Measurements from ENCODE around the gene CMTM1. TPM values are rescaled to one million over a fixed set of nuclear protein-coding genes. Genes with fewer than 3 reads are reported as not detected.

Gene CMTM1
- total RNA-seq, 4 donors from 2014 or later, result 2.0 to 5.1 (median 2.1) TPM; not detected in 1

DNA sequence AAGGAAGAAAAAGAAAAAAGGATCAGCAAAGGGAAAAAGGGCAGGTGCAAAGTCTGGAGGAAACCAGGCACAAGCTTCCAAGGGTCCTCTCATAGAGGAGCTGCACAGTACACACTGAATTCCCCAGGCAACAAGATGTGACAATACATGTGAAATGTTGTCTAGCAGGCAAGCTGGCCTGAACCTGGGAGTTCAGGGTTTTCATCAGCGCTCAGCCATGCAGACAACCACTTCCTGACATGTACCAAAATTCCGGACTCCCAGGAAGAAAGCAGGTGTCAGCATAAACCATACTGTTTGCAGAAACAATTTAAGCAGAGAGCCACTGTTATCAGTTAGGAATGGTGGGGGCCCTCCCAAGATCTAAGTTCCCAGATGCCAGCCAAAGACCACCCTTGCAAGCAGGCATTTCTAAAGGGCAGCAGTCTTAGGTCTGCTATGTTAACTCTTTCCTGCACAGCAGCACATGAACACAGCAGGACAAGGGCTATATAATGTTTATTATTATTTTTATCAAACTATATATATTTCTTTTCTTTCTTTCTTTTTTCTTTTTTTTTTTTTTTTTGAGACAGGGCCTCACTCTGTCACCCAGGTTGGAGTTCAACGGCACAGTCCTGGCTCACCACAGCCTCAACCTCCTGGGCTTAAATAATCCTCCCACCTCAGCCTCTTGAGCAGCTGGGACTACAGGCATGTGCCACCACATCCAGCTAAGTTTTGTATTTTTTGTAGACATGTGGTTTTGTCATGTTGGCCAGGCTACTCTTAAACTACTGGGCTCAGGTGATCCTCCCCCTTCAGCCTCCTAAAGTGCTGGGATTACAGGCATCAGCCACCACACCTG lies 26.4 kb upstream of the CMTM1 start:
- TF ChIP-seq, protein P1, sequence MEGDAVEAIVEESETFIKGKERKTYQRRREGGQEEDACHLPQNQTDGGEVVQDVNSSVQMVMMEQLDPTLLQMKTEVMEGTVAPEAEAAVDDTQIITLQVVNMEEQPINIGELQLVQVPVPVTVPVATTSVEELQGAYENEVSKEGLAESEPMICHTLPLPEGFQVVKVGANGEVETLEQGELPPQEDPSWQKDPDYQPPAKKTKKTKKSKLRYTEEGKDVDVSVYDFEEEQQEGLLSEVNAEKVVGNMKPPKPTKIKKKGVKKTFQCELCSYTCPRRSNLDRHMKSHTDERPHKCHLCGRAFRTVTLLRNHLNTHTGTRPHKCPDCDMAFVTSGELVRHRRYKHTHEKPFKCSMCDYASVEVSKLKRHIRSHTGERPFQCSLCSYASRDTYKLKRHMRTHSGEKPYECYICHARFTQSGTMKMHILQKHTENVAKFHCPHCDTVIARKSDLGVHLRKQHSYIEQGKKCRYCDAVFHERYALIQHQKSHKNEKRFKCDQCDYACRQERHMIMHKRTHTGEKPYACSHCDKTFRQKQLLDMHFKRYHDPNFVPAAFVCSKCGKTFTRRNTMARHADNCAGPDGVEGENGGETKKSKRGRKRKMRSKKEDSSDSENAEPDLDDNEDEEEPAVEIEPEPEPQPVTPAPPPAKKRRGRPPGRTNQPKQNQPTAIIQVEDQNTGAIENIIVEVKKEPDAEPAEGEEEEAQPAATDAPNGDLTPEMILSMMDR (IDR thresholded peaks at IDR 0.05), result no peak
- TF ChIP-seq POLR2A (IDR thresholded peaks at IDR 0.05) (no peak), EP300 (IDR thresholded peaks at IDR 0.05) (no peak)

DNA sequence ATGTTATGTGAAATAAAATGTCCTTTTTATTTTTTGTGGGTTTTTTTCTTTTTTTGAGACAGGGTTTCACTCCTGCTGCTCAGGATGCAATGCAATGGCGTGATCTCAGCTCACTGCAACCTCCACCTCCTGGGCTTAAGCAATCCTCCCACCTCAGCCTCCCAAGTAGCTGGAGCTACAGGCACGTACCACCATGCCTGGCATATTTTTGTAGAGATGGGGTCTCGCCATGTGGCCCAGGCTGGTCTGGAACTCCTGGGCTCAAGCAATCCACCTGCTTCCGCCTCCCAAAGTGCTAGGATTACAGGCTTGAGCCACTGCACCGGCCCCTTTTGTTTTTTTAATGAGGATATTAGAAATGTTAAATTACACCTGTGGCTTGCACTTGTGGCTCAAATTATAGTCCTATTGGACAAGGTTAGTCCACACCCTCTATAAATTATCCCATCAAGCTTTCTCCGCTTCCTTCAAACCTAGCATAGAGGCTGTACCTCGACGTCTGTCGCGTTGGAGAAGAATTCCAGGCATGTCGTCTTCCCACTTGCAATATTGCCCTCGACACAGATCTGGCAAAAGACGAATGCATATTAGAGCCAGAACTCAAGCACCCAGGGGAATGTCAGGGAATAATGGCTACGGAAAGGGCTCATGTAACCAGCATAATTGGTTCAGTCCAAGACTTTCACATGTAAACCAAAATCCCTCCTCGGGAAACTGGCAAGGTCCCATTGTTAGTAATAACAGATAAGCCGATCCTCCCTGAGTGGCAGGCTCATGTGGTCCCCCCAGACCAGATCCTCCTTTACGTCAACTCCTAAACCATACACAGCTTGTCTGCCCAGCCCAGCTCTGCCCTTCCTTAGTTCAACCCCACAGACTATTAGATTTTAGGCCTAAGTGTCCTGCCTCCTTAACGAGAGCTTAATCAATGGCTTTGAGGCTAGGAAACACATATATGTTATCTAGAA lies 24.6 kb upstream of the CMTM1 start:
- Histone ChIP-seq H3K36me3 (peaks cover 0 to 85% (median 0%) of the 10 kb centered on the region in 3 donors), H3K27me3 (no peaks in the 10 kb centered on the region), H3K9me3 (no peaks in the 10 kb centered on the region), H3K4me3 (no peak overlapping the region), H3K27ac (no peak overlapping the region), H3K4me1 (peaks cover 0 to 6% (median 2%) of the 10 kb centered on the region in 4 donors)
- WGBS, 2 donors, result 74 to 76% methylated on average over 18 of the region's 18 CpGs
- TF ChIP-seq, protein P1 (IDR thresholded peaks at IDR 0.05), result no peak
- TF ChIP-seq EP300 (IDR thresholded peaks at IDR 0.05), result no peak
- TF ChIP-seq POLR2A (IDR thresholded peaks at IDR 0.05), result no peak
- no peak for DNase-seq (ENCODE audit: low spot score in 2 of 2)

More for the DNA sequence above, 26.4 kb upstream of the CMTM1 start:
- no peak for DNase-seq (ENCODE audit: low spot score in 2 of 2)
- no peak overlapping the region for H3K4me3 ChIP-seq
- 88 to 98% methylated on average over 3 of the region's 3 CpGs for WGBS, 2 donors
- peaks cover 0 to 88% (median 0%) of the 10 kb centered on the region in 3 donors for H3K36me3 ChIP-seq
- H3K9me3 ChIP-seq, result no peaks in the 10 kb centered on the region
- peaks cover 0 to 5% (median 2%) of the 10 kb centered on the region in 4 donors for H3K4me1 ChIP-seq
- no peak overlapping the region for H3K27ac ChIP-seq
- H3K27me3 ChIP-seq, result no peaks in the 10 kb centered on the region

DNA sequence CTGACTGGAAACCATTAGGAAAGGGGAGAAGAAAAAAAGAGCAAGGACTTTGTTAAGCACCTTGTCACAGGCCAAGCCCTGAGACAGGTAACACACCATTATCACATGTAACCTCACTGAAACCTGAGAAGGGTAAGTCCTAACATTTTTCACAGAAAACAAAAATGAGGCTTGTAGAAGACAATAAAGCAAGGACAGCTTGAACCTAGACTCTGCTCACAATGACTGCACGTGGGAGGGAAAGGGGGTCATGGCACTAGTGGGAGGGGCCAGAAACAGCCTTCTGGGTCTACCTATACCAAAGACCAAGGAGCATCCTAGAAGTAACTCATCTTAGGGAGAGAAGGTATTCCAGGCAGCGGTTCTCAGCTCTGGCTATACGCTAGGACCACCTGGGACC lies 23.8 kb upstream of the CMTM1 start:
- 80 to 89% methylated on average over 3 of the region's 3 CpGs for WGBS, 2 donors
- TF ChIP-seq EP300 (IDR thresholded peaks at IDR 0.05), result no peak
- TF ChIP-seq POLR2A (IDR thresholded peaks at IDR 0.05), result no peak
- TF ChIP-seq, protein P1 (IDR thresholded peaks at IDR 0.05), result no peak
- no peaks in the 10 kb centered on the region for H3K27me3 ChIP-seq
- no peak overlapping the region for H3K27ac ChIP-seq
- no peaks in the 10 kb centered on the region for H3K9me3 ChIP-seq
- H3K4me1 ChIP-seq, result peaks cover 0 to 13% (median 3%) of the 10 kb centered on the region in 4 donors
- no peak for DNase-seq (ENCODE audit: low spot score in 2 of 2)
- peaks cover 0 to 85% (median 0%) of the 10 kb centered on the region in 3 donors for H3K36me3 ChIP-seq
- H3K4me3 ChIP-seq, result no peak overlapping the region

DNA sequence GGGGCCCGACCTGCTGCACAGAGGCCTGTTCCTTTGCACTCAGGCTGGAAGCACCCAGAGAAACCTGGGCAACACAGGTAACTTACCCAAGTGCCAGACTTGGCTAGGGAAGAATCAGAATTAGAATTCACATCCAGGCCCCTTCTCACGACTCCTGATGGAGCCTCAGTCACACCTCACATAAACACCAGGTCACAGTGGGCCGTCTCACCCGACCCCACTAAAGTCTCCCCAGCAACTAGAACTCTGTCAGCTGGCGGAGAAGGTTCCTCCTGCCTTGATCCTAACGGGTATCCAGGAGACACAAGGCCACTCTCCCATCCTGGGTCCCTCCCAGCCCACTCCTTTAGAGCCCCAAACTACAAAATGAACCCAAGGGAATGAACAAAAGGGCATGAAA lies 22.7 kb upstream of the CMTM1 start:
- no peak overlapping the region for H3K4me3 ChIP-seq
- H3K27ac ChIP-seq, result peak overlapping the region in 1 of 4 donors; percentile 9
- H3K4me1 ChIP-seq, result peaks cover 0 to 23% (median 10%) of the 10 kb centered on the region in 4 donors
- H3K36me3 ChIP-seq, result peaks cover 0 to 74% (median 0%) of the 10 kb centered on the region in 3 donors
- no peak for DNase-seq (ENCODE audit: low spot score in 2 of 2)
- H3K27me3 ChIP-seq, result no peaks in the 10 kb centered on the region
- 71 to 82% methylated on average over 6 of the region's 6 CpGs for WGBS, 2 donors
- no peaks in the 10 kb centered on the region for H3K9me3 ChIP-seq
- TF ChIP-seq POLR2A (IDR thresholded peaks at IDR 0.05), result no peak
- TF ChIP-seq, protein P1 (IDR thresholded peaks at IDR 0.05), result no peak
